ENCODE measurements around the gene CDC73. TPM values are rescaled to one million over a fixed set of nuclear protein-coding genes. Genes with fewer than 3 reads are reported as not detected.

CDC73 gene
- total RNA-seq, 4 donors from 2014 or later: 17.0 to 30.0 (median 26.6) TPM

DNA sequence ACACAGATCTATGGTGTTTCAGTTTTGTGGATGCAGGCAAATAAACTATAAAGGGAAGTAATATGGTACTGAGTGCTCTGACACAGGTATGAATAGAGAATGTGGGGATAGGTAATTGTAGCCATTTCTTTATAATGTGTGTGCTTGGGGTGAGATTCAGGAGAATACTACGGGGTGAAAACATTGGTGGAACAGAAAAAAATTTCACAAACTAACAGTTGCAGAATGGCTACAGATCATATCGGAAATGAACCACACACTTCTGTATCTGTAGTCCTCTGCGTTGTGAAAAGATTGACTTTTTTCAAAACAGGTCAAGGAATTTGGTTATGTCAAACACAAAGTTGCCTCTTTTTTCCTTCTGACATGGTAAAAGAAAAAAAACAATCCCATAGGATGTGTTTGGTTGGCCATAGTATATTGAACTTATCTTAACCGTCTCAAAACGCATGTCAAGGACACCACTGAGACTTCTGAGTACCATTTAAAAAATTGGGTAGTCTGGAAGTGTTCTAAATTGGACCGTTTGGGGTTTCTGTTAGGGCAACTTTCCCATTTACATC lies 1.1 kb upstream of the CDC73 start:
- TF ChIP-seq CTCF (IDR thresholded peaks at IDR 0.05): no peak
- WGBS: 73% methylated on average over 6 of the region's 6 CpGs
- H3K27me3 ChIP-seq: no peaks in the 10 kb centered on the region
- peak overlapping the region; percentile 74 for H3K4me3 ChIP-seq
- peaks cover 33% of the 10 kb centered on the region for H3K4me1 ChIP-seq
- H3K9me3 ChIP-seq: no peaks in the 10 kb centered on the region
- no peak for DNase-seq (ENCODE audit: low spot score in 2 of 2)
- H3K36me3 ChIP-seq: peaks cover 3% of the 10 kb centered on the region
- no peak overlapping the region for H3K27ac ChIP-seq

DNA sequence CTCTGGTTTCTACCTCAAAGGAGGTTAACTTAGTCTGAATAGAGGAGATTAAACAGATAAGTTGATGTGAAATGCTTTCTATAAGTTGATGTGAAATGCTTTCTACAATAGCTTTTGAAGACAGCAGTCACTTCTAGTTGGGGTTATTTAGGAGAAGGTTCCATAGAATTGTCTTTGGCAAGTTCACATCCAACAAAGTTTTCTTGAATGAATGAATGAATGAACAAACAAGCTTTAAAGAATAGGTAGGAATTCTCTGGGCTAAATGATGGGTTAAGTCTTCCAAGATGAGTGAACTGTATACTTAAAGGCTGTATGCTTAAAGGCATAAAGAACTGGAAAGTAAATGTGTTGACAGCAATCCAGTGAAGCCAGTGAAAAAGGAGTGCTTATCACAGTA lies 1.9 kb downstream of the CDC73 start:
- peaks cover 12% of the 10 kb centered on the region for H3K36me3 ChIP-seq
- no peak for DNase-seq (ENCODE audit: low spot score in 2 of 2)
- no peaks in the 10 kb centered on the region for H3K27me3 ChIP-seq
- TF ChIP-seq CTCF (IDR thresholded peaks at IDR 0.05): no peak
- TF ChIP-seq POLR2A (IDR thresholded peaks at IDR 0.05): no peak
- TF ChIP-seq POLR2AphosphoS5 (IDR thresholded peaks at IDR 0.05): no peak
- no peak for TF ChIP-seq EP300 (IDR thresholded peaks at IDR 0.05)
- H3K4me3 ChIP-seq: no peak overlapping the region
- H3K9me3 ChIP-seq: no peaks in the 10 kb centered on the region
- H3K4me1 ChIP-seq: peaks cover 42% of the 10 kb centered on the region
- H3K27ac ChIP-seq: no peak overlapping the region

- WGBS: 93% methylated on average over 6 of the region's 6 CpGs
Observed at GRCh38 chr1:193125369-193125768, 3.5 kb downstream of the CDC73 start.

DNA sequence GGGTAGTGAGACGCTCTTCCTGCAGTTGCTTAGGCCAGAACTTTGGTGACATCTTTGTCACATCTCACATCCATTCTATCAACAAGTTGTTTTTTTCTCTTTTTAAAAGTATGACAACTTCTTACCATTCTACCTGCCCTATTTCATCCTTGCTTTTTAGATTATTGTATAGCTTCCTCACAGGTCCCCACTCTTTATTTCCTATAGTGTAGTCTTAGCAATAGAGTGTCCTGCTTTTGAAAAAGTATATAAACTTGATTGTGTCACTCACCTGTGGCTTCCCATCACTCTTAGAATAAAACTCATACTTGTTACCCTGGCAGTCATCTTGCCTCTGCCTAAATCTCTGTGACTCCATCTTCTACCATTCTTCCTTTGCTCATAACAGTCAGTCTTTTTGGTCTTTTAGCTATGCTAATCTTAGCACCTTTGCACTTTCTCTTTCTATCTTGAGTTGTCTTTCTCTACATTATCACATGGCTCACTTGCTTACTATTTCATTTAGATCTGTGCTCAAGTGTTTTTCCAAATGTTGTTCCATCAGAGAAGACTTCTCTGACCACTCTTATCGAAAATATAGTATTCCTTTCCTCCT lies 9.5 kb downstream of the CDC73 start:
- Histone ChIP-seq H3K9me3 (no peaks in the 10 kb centered on the region), H3K27me3 (no peaks in the 10 kb centered on the region), H3K4me3 (no peak overlapping the region), H3K27ac (no peak overlapping the region), H3K4me1 (peaks cover 4% of the 10 kb centered on the region), H3K36me3 (peaks cover 41% of the 10 kb centered on the region)
- no peak for TF ChIP-seq POLR2AphosphoS5 (IDR thresholded peaks at IDR 0.05)
- TF ChIP-seq CTCF (IDR thresholded peaks at IDR 0.05): no peak
- TF ChIP-seq POLR2A (IDR thresholded peaks at IDR 0.05): no peak
- TF ChIP-seq EP300 (IDR thresholded peaks at IDR 0.05): no peak
- DNase-seq (ENCODE audit: low spot score in 2 of 2): no peak
- 96% methylated on average over 2 of the region's 2 CpGs for WGBS

More at GRCh38 chr1:193125369-193125768, 3.5 kb downstream of the CDC73 start:
- Histone ChIP-seq H3K36me3 (peaks cover 15% of the 10 kb centered on the region), H3K4me3 (no peak overlapping the region), H3K4me1 (peaks cover 42% of the 10 kb centered on the region), H3K27ac (no peak overlapping the region), H3K27me3 (no peaks in the 10 kb centered on the region), H3K9me3 (no peaks in the 10 kb centered on the region)
- TF ChIP-seq POLR2AphosphoS5 (IDR thresholded peaks at IDR 0.05) (no peak), EP300 (IDR thresholded peaks at IDR 0.05) (no peak), POLR2A (IDR thresholded peaks at IDR 0.05) (no peak), CTCF (IDR thresholded peaks at IDR 0.05) (no peak)
- no peak for DNase-seq (ENCODE audit: low spot score in 2 of 2)

GRCh38 chr1:193140254-193140653 lies 18.4 kb downstream of the CDC73 start:
- Histone ChIP-seq H3K27me3 (no peaks in the 10 kb centered on the region), H3K36me3 (peaks cover 52% of the 10 kb centered on the region), H3K27ac (no peak overlapping the region), H3K9me3 (no peaks in the 10 kb centered on the region), H3K4me3 (no peak overlapping the region), H3K4me1 (no peaks in the 10 kb centered on the region)
- WGBS: 85% methylated on average over 7 of the region's 7 CpGs
- TF ChIP-seq CTCF (IDR thresholded peaks at IDR 0.05) (no peak), POLR2AphosphoS5 (IDR thresholded peaks at IDR 0.05) (no peak), EP300 (IDR thresholded peaks at IDR 0.05) (no peak), POLR2A (IDR thresholded peaks at IDR 0.05) (no peak)
- DNase-seq (ENCODE audit: low spot score in 2 of 2): no peak

All from suprapubic skin (tissue), 4 donors.